Measurements from ENCODE around the gene SLN. TPM values are rescaled to one million over a fixed set of nuclear protein-coding genes. Genes with fewer than 3 reads are reported as not detected.

Gene SLN
- total RNA-seq, 1 experiment from 2014 or later: not detected

- ATAC-seq (no peak), DNase-seq (ENCODE audit: low read depth, low spot score) (no peak)
- Histone ChIP-seq H3K4me1 (ENCODE audit: control insufficient read depth in 1 of 2, insufficient read depth in 2 of 2, low read length in 2 of 2) (no peaks in the 10 kb centered on the region), H4K20me1 (ENCODE audit: insufficient read depth) (no peaks in the 10 kb centered on the region), H3K4me2 (ENCODE audit: low read length) (no peak overlapping the region), H3K9ac (ENCODE audit: low read length) (no peak overlapping the region), H3K9me3 (ENCODE audit: control insufficient read depth in 1 of 2, insufficient read depth in 1 of 2, low read depth in 1 of 2, low read length in 2 of 2) (no peaks in the 10 kb centered on the region), H3K27me3 (ENCODE audit: insufficient read depth, low read length) (no peaks in the 10 kb centered on the region), H3K9me2 (ENCODE audit: insufficient read depth) (no peaks in the 10 kb centered on the region), H3K27ac (ENCODE audit: low read depth, low read length) (no peak overlapping the region), H3K4me3 (replicated peaks in 1 of 2; ENCODE audit: low read depth in 1 of 2, low read length in 2 of 2) (no peak overlapping the region), H2AFZ (ENCODE audit: low read depth, low read length, poor library complexity, severe bottlenecking) (no peak overlapping the region), H3K79me2 (ENCODE audit: insufficient read depth, low read length) (no peaks in the 10 kb centered on the region), H3K36me3 (ENCODE audit: control insufficient read depth in 1 of 2, insufficient read depth in 2 of 2, low read length in 2 of 2) (no peaks in the 10 kb centered on the region)
- RAD21 ChIA-PET (ENCODE audit: low non-redundant PET in 1 of 2, low total read pairs in 2 of 2, uncharacterized antibody in 2 of 2, unreplicated experiment in 2 of 2): no interaction called here
- BruUV-seq (replicated peaks): no TSS peak
- CTCF ChIA-PET: no interaction called here
- intact Hi-C loops (cut with micrococcal nuclease): no loop called here
- TF ChIP-seq YY1 (IDR thresholded peaks at IDR 0.05; ENCODE audit: extremely low read depth, insufficient replicate concordance, low read depth, low read length) (no peak), EZH2phosphoT487 (IDR thresholded peaks at IDR 0.05; ENCODE audit: borderline replicate concordance) (no peak), ELF1 (IDR thresholded peaks at IDR 0.05; ENCODE audit: borderline replicate concordance, low read depth) (no peak), SRF (IDR thresholded peaks at IDR 0.05; ENCODE audit: low read depth) (no peak), ATF3 (IDR thresholded peaks at IDR 0.05) (no peak), MAX (IDR thresholded peaks at IDR 0.05) (no peak), REST (IDR thresholded peaks at IDR 0.05; ENCODE audit: low read depth) (no peak), ZBTB33 (IDR thresholded peaks at IDR 0.05; ENCODE audit: extremely low read depth, insufficient replicate concordance, low read length) (no peak)
- POLR2A ChIA-PET: no interaction called here
Measured at GRCh38 chr11:107721207-107721606, 9.4 kb upstream of the SLN start.

All from HCT116 (cell line).